ENCODE measurements around the gene SLC25A21. TPM values are rescaled to one million over a fixed set of nuclear protein-coding genes. Genes with fewer than 3 reads are reported as not detected.

Gene SLC25A21
- total and polyA plus RNA-seq, 8 donors: 0.37 to 0.92 (median 0.60) TPM

- H3K4me3 ChIP-seq: no peak overlapping the region
- DNase-seq (no peak), FAIRE-seq (no peak), ATAC-seq (no peak)
- H3K36me3 ChIP-seq: no peaks in the 10 kb centered on the region
- no peaks in the 10 kb centered on the region for H3K27me3 ChIP-seq
- intact Hi-C loops (cut with DNase I): no loop called here
- no peaks in the 10 kb centered on the region for H3K4me1 ChIP-seq
- no peak overlapping the region for H3K27ac ChIP-seq
- WGBS, 2 donors: 90 to 91% methylated on average over 2 of the region's 2 CpGs
- no peaks in the 10 kb centered on the region for H3K9me3 ChIP-seq
- TF ChIP-seq, protein P1, sequence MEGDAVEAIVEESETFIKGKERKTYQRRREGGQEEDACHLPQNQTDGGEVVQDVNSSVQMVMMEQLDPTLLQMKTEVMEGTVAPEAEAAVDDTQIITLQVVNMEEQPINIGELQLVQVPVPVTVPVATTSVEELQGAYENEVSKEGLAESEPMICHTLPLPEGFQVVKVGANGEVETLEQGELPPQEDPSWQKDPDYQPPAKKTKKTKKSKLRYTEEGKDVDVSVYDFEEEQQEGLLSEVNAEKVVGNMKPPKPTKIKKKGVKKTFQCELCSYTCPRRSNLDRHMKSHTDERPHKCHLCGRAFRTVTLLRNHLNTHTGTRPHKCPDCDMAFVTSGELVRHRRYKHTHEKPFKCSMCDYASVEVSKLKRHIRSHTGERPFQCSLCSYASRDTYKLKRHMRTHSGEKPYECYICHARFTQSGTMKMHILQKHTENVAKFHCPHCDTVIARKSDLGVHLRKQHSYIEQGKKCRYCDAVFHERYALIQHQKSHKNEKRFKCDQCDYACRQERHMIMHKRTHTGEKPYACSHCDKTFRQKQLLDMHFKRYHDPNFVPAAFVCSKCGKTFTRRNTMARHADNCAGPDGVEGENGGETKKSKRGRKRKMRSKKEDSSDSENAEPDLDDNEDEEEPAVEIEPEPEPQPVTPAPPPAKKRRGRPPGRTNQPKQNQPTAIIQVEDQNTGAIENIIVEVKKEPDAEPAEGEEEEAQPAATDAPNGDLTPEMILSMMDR (IDR thresholded peaks at IDR 0.05): no peak
Observed at GRCh38 chr14:37035401-37035800, 137.0 kb downstream of the SLC25A21 start.

DNA sequence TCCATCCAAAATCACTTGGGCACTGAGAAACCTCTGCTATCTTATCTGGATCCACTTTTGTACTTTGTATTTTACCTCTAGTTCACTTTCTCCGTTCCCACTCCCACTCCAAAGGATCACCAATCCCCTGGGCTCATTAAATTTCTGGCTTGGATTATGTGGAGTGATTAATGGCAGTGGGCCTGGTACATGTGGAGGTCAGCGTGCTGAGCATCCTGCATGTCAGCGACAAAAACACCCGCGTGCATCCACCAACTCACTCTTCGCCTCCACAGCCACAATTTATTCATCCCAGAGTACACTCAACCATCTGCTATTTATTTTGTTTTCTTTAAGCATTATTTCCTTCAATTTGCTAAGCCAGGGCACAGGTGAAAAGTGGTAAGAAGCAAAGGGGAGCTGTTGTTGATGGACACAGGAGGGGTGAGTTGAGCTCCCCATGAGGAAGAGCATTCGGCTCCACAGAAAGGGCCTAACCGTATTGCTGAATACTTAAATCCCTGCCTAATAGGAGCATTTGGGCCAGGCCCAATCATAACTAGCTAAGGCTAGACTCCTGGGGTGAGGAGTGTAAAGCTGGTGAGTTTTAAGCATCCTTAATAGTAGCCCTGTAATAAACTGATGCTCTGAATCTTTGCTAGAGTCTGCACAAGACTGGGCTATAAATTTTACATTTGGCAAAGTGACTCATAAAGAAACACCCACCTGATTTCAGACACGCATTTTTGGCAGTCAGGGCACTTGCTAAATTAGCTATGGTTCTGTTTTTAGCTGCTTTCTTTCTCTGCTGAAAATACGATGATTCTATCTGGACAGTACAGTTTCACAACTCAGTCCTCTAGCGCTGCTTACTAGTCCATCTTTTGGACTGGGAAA is 137.8 kb downstream of the SLC25A21 start:
- no peaks in the 10 kb centered on the region for H3K9me3 ChIP-seq
- no peaks in the 10 kb centered on the region for H3K27me3 ChIP-seq
- no peak overlapping the region for H3K27ac ChIP-seq
- intact Hi-C loops (cut with DNase I): no loop called here
- no peaks in the 10 kb centered on the region for H3K36me3 ChIP-seq
- WGBS, 2 donors: 77 to 84% methylated on average over 11 of the region's 11 CpGs
- no peaks in the 10 kb centered on the region for H3K4me1 ChIP-seq
- H3K4me3 ChIP-seq: no peak overlapping the region
- FAIRE-seq (no peak), DNase-seq (no peak), ATAC-seq (no peak)
- TF ChIP-seq, protein P1 (IDR thresholded peaks at IDR 0.05): no peak

- Histone ChIP-seq H3K4me1 (no peaks in the 10 kb centered on the region), H3K27me3 (no peaks in the 10 kb centered on the region), H3K9me3 (no peaks in the 10 kb centered on the region), H3K27ac (no peak overlapping the region), H3K36me3 (no peaks in the 10 kb centered on the region), H3K4me3 (no peak overlapping the region)
- 81 to 90% methylated on average over 1 of the region's 1 CpG for WGBS, 2 donors
- FAIRE-seq (no peak), DNase-seq (no peak), ATAC-seq (no peak)
- TF ChIP-seq, protein P1 (IDR thresholded peaks at IDR 0.05): no peak
- intact Hi-C loops (cut with DNase I): no loop called here
Observed at GRCh38 chr14:37032863-37033262, 139.5 kb downstream of the SLC25A21 start.

DNA sequence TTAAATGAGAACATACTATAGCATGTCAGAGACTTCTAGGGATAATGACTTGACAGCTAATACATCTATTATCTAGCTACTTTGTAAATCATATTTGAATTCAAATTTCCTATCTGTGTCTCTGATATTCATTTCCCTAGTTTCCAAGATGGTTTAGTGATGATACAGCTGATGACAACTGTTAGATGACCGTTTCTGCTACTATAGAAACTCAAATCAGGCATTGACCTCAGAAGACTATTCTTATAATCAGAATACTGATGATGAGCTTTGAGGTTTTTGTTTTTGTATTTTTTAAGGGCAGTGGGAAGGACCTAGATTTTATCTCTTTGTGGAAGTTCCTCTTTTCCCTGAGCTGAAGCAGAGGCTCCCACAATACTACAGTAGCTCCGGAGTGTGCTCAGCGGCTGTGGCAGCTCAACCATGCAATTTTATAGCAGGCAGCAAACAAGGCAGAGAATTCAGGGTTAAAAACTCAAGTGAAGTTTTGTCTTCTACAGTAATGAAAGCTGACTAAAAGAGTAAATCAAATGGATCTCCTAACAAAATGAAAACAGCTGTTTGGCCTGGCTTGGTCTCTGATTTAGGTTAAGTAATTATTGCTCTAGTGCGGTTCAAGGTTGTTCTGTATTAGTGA is 145.1 kb downstream of the SLC25A21 start:
- TF ChIP-seq, protein P1 (IDR thresholded peaks at IDR 0.05): no peak
- H3K27me3 ChIP-seq: no peaks in the 10 kb centered on the region
- FAIRE-seq (no peak), ATAC-seq (no peak), DNase-seq (no peak)
- no peaks in the 10 kb centered on the region for H3K4me1 ChIP-seq
- no peak overlapping the region for H3K4me3 ChIP-seq
- H3K9me3 ChIP-seq: no peaks in the 10 kb centered on the region
- intact Hi-C loops (cut with DNase I): no loop called here
- WGBS, 2 donors: 79 to 83% methylated on average over 4 of the region's 4 CpGs
- H3K36me3 ChIP-seq: no peaks in the 10 kb centered on the region
- H3K27ac ChIP-seq: no peak overlapping the region

Data from pancreas (tissue), 10 donors.